ENCODE data around the gene LYRM2.

GRCh38 chr6:89640804-89641203, 2.3 kb upstream of the LYRM2 start:
- TF ChIP-seq, protein P1, sequence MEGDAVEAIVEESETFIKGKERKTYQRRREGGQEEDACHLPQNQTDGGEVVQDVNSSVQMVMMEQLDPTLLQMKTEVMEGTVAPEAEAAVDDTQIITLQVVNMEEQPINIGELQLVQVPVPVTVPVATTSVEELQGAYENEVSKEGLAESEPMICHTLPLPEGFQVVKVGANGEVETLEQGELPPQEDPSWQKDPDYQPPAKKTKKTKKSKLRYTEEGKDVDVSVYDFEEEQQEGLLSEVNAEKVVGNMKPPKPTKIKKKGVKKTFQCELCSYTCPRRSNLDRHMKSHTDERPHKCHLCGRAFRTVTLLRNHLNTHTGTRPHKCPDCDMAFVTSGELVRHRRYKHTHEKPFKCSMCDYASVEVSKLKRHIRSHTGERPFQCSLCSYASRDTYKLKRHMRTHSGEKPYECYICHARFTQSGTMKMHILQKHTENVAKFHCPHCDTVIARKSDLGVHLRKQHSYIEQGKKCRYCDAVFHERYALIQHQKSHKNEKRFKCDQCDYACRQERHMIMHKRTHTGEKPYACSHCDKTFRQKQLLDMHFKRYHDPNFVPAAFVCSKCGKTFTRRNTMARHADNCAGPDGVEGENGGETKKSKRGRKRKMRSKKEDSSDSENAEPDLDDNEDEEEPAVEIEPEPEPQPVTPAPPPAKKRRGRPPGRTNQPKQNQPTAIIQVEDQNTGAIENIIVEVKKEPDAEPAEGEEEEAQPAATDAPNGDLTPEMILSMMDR (IDR thresholded peaks at IDR 0.05): no peak
- TF ChIP-seq ZFX (IDR thresholded peaks at IDR 0.05; ENCODE audit: borderline replicate concordance): no peak

Measured in 22Rv1 (cell line).